TTC549 (cell line): ENCODE measurements around the gene LRRC74A.
"Not testable (repeated sequence)": the region's sequence is repeated elsewhere in the genome, so short reads cannot be mapped to it uniquely, and the experiment has no call there.

Experiments used
- FAIRE-seq: peaks from 2 replicates; lab custom pipeline; 2012; peaks lifted over from hg19 to GRCh38; lab: Jason Lieb, UNC

Gene LRRC74A

GRCh38 chr14:76894308-76894707 lies 68.1 kb downstream of the LRRC74A start:
- no peak for FAIRE-seq

- FAIRE-seq: not testable (repeated sequence)
These were observed 71.8 kb downstream of the LRRC74A start for GRCh38 chr14:76898006-76898405.

- no peak for FAIRE-seq
These were observed 74.5 kb downstream of the LRRC74A start for GRCh38 chr14:76900682-76901081.

GRCh38 chr14:76901171-76902055 lies 75.2 kb downstream of the LRRC74A start:
- FAIRE-seq: no peak

GRCh38 chr14:76902591-76902990 lies 76.4 kb downstream of the LRRC74A start:
- no peak for FAIRE-seq

GRCh38 chr14:76904100-76904739 lies 78.0 kb downstream of the LRRC74A start:
- no peak for FAIRE-seq

- no peak for FAIRE-seq
These were observed 78.7 kb downstream of the LRRC74A start for GRCh38 chr14:76904740-76905569.

- FAIRE-seq: no peak
These were observed 82.6 kb downstream of the LRRC74A start for GRCh38 chr14:76908834-76909233.

GRCh38 chr14:76909266-76909665 lies 83.1 kb downstream of the LRRC74A start:
- FAIRE-seq: no peak

GRCh38 chr14:76910371-76910890 lies 84.2 kb downstream of the LRRC74A start:
- no peak for FAIRE-seq

- FAIRE-seq: no peak
These were observed 85.3 kb downstream of the LRRC74A start for GRCh38 chr14:76911473-76911872.

- FAIRE-seq: not testable (repeated sequence)
These were observed 88.4 kb downstream of the LRRC74A start for GRCh38 chr14:76914533-76915081.

- FAIRE-seq: no peak
These were observed 90.0 kb downstream of the LRRC74A start for GRCh38 chr14:76916040-76916715.

- FAIRE-seq: no peak
These were observed 91.0 kb downstream of the LRRC74A start for GRCh38 chr14:76917158-76917596.

GRCh38 chr14:76917745-76918255 lies 91.6 kb downstream of the LRRC74A start:
- FAIRE-seq: no peak

GRCh38 chr14:76918256-76918781 lies 92.1 kb downstream of the LRRC74A start:
- FAIRE-seq: no peak

- no peak for FAIRE-seq
These were observed 92.7 kb downstream of the LRRC74A start for GRCh38 chr14:76918782-76919394.
